Hair follicular keratinocyte (primary cell): ENCODE measurements around the gene KMT2D. TPM values are rescaled to one million over a fixed set of nuclear protein-coding genes. Genes with fewer than 3 reads are reported as not detected.

Experiments used
- total RNA-seq: library from RNA; depleted of rRNA; stranded (reverse); fragments of >200 nt; gene quantifications from 2 replicates; pipeline ENCODE4 v1.2.3, GENCODE V29; 2015

The KMT2D gene, protein sequence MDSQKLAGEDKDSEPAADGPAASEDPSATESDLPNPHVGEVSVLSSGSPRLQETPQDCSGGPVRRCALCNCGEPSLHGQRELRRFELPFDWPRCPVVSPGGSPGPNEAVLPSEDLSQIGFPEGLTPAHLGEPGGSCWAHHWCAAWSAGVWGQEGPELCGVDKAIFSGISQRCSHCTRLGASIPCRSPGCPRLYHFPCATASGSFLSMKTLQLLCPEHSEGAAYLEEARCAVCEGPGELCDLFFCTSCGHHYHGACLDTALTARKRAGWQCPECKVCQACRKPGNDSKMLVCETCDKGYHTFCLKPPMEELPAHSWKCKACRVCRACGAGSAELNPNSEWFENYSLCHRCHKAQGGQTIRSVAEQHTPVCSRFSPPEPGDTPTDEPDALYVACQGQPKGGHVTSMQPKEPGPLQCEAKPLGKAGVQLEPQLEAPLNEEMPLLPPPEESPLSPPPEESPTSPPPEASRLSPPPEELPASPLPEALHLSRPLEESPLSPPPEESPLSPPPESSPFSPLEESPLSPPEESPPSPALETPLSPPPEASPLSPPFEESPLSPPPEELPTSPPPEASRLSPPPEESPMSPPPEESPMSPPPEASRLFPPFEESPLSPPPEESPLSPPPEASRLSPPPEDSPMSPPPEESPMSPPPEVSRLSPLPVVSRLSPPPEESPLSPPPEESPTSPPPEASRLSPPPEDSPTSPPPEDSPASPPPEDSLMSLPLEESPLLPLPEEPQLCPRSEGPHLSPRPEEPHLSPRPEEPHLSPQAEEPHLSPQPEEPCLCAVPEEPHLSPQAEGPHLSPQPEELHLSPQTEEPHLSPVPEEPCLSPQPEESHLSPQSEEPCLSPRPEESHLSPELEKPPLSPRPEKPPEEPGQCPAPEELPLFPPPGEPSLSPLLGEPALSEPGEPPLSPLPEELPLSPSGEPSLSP (N-terminal part only)
- 18.2 and 18.6 TPM in 2 replicates for total RNA-seq

DNA sequence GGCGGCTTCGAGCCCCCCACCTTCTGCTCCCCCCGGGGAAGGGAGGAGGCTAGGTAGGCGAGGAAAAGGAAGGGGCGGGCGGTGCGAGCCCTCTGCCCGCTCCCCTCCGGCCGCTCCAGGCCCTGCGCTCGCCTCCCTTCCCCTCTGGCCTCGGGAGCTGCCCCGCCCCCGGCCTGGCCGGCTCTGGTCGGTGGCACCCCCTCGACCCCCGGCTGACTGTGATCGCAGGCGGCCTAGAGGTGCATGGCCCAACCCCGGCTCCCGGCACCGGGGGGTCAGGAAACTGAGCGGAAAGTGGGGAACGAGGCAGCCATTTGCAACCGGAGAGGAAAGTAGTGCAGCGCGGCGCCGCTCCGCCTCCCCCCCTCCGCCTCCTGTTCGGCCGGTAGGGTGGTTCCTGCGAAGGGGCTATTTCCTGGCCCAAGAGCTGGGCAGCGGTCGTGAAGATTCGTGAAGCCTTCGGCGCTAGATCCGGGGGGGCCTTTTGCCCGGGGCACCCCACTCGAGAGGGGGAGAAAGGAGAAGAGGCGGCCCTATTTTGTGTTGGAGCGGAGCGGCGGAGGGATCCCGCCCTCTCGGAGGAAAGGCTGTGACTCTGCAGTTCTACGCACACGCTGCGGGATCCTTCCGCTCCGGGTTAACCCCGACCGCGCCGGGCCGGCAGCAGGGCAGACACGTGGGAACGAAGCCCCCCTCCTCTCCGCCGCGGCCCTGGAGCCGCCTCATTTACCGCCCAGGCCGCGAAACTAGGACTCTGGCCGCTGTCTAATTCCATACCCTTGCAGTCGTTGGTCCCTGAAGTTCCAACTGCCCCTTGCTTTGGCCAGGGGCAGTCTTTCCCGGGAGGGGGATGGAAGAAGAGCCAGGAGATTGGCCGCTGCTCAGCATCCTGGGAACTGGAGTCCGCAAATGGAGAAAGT lies at the start of gene KMT2D:
Gene KMT2D (minus strand): TSS at position 558 of the 920 bp plus-strand sequence. CDS start 5,470 bp downstream, outside the sequence.

DNA sequence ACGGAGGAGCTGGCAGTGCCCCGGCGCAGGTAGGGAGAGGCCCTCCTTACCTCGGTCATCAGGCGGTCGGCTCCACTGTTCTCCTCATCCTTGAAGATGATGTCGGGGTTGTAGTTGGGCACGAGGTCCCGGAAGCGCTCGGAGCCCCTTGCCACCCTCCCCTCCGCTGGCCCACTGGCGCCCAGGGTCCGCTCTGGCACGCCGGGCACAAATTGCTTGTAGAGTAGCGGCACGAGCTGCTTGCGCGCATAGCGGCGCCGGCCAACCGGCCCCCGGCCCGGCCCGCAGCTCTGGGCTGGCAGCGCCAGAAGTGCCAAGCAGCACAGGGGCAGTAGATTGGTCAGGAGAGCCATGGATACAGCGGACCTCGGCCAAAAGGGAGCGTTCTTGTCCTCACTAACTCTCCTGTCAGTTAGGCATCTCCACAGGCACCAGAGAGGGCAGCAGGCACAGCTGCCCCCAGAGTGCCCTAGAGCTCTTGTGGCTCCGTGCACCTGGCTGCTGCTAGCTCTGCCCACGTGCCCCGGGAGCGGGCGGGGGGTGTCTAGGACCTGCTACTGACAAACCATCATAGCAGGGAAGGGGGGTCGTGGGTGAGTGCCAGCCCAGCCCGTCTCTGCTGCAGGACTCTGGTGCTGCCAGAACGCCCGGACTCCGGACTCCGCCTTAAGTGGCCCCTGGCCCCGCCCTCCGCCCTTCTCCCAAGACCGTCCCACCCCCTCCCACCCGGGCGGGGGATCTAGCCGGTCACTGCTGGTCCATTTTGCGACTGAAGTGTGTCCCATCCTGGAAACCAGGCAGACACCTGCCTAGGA lies 33.8 kb upstream of the KMT2D start, which contains the start of gene DHH:
Gene DHH (minus strand): TSS at position 642 of the 815 bp plus-strand sequence. CDS start 289 bp downstream, at position 353.

DNA sequence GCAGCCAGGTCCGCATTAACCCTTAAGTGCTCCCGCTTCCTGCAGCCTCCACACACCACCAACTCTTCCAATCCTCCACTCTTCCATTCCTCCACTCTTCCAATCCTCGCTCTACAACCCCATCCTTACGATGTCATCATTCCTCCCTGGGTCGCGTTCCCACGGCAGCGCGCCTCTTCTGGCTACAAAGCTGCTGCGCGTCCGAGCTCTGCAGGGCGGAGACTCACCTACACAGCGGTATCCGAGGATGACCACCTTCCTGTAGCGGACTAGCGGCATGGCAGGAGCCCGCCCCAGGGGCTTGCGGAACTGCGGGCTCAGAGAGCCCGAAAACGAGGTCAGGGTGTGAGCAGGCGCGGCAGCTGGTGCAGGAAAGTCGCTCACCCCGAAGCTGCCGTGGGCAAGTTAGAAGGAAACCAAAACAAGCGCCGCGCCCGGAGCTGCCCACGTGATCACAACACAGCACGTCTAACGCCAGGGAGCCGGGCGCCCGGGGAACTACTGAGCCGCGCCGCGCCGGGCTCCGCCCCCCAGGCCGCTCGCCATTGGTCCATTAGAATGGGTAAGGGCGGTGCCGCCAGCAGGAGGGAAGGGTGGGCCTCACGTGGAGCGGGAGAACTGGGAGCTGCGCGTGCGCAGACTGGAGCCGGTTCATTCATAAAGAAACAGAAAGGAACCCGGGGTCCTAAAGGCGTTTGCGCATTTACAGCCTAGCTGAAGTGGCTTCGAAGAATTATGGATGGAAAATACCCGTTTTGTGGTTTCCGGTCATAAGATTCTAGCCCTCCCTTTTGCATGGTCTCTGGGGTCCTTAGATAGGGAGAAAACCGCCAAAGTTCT lies 9.1 kb upstream of the KMT2D start, which contains the start of gene RHEBL1:
Gene RHEBL1 (minus strand): TSS at position 473 of the 840 bp plus-strand sequence. CDS start 194 bp downstream, at position 279.

DNA sequence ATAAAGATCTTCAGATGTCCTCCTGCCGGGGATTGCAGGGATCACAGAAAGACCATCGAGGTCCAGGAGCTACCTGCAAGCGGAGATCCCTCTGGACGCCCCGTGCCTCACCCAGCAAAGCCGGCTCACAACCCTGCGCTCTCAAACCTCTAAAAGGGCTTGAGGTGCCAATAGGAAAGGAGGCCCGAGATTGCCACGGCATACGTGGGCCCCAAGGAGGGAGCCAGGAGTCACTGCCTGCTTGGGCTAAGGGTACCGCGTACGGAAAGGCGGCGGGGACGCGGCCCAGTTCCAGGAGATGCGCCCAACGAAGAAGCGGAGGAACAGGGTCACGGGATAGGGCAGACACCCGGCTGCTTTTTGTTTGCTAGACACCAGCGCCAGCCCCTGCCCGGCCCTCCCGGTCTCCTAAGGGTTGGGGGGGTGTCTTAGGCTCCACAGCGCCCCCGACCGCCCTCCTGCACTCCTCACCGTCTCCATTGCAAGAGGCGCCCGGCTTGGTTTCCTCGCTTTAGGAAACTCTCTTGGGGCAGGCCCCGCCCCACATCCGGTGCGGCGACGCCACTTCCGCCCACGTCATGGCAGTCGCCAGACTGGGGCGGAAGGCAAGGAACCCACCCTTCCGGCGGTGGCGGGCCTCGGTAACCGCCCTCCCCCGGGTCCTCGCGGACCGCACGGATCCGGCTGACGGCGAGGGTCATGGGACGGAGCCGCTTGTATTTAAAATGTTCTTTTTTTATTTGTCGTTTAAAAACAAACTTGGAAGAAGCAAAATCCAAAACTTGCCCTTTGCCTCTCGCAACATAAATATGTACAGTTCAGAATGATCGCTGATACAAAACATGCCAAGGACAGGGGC lies 42.1 kb downstream of the KMT2D start, which contains the start of gene PRKAG1:
Gene PRKAG1 (minus strand): TSS at position 516 of the 859 bp plus-strand sequence. CDS start 36 bp downstream, at position 480.

Other genes starting within 250 kb of the KMT2D start
- gene CACNB3, start 242.3 kb downstream of the KMT2D start, total RNA-seq, result 10.6 and 10.9 TPM in 2 replicates
- gene DDX23, start 208.6 kb downstream of the KMT2D start, total RNA-seq, result 41.8 and 56.9 TPM in 2 replicates
- 0.16 TPM in 1 of 2 replicates, not detected in the other for gene RND1, start 194.9 kb downstream of the KMT2D start, total RNA-seq
- gene FKBP11, start 135.3 kb downstream of the KMT2D start, total RNA-seq, result 47.0 and 51.9 TPM in 2 replicates
- 83.3 and 95.3 TPM in 2 replicates for gene ARF3, start 103.3 kb downstream of the KMT2D start, total RNA-seq
- 0.08 TPM in 2 replicates for gene WNT10B, start 89.1 kb downstream of the KMT2D start, total RNA-seq
- not detected in 2 replicates for gene WNT1, start 82.5 kb downstream of the KMT2D start, total RNA-seq
- gene DDN, start 61.4 kb downstream of the KMT2D start, total RNA-seq, result 0.19 and 0.23 TPM in 2 replicates
- 79.3 and 94.0 TPM in 2 replicates for gene PRKAG1, start 42.0 kb downstream of the KMT2D start, total RNA-seq
- 2.1 and 3.9 TPM in 2 replicates for gene RHEBL1, start 9.2 kb upstream of the KMT2D start, total RNA-seq
- gene DHH, start 34.0 kb upstream of the KMT2D start, total RNA-seq, result not detected in 2 replicates
- 10.8 and 25.9 TPM in 2 replicates for gene LMBR1L, start 50.1 kb upstream of the KMT2D start, total RNA-seq
- gene TUBA1B, start 70.6 kb upstream of the KMT2D start, total RNA-seq, result 1,252 and 3,423 TPM in 2 replicates
- 80.7 and 95.5 TPM in 2 replicates for gene TUBA1A, start 128.3 kb upstream of the KMT2D start, total RNA-seq
- 721 and 1,538 TPM in 2 replicates for gene TUBA1C, start 204.3 kb upstream of the KMT2D start, total RNA-seq
- 0.16 TPM in 1 of 2 replicates, not detected in the other for gene PRPH, start 234.4 kb upstream of the KMT2D start, total RNA-seq